ENCODE measurements around the gene CARD16.

CARD16 gene

DNA sequence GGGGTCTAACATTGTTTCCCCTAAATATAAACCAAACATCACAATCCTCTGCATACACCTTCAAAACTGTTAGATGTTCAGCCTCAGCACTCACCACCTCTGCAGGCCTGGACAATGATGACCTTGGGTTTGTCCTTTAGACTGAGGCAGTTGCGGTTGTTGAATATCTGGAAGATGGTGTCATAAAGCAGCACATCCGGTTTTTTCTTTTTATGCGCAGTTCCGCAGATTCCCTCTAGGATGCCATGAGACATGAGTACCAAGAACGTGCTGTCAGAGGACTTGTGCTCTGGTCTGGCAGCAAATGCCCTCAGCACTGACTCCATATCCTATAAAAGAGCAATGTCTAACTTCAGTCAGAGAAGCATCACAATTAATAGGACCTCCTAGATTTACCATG is 45.0 kb downstream of the CARD16 start:
- TF ChIP-seq, protein P1, sequence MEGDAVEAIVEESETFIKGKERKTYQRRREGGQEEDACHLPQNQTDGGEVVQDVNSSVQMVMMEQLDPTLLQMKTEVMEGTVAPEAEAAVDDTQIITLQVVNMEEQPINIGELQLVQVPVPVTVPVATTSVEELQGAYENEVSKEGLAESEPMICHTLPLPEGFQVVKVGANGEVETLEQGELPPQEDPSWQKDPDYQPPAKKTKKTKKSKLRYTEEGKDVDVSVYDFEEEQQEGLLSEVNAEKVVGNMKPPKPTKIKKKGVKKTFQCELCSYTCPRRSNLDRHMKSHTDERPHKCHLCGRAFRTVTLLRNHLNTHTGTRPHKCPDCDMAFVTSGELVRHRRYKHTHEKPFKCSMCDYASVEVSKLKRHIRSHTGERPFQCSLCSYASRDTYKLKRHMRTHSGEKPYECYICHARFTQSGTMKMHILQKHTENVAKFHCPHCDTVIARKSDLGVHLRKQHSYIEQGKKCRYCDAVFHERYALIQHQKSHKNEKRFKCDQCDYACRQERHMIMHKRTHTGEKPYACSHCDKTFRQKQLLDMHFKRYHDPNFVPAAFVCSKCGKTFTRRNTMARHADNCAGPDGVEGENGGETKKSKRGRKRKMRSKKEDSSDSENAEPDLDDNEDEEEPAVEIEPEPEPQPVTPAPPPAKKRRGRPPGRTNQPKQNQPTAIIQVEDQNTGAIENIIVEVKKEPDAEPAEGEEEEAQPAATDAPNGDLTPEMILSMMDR (conservative IDR thresholded peaks at IDR 0.05), result no peak
- H3K27ac ChIP-seq, result no peak overlapping the region

DNA sequence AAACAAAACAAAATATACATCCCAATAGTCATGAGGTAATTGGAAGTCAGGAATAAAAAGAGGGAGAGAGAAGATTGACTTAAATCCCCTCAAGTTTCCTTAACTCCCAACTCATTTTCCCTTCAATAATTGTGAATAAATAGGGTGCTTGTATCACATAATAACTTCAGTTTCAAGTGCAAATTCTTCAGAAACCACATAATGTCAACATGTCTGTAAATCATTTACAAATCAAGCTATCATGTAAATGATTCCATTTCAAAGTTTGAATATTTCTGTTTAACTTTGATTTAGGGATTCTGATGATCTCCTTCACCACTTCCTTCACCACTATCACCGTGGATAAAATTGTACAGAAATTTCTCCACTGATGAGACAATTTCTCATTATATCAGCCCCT is 45.4 kb downstream of the CARD16 start:
- no peak overlapping the region for H3K27ac ChIP-seq
- TF ChIP-seq, protein P1 (conservative IDR thresholded peaks at IDR 0.05), result no peak

- TF ChIP-seq, protein P1 (conservative IDR thresholded peaks at IDR 0.05), result peak; percentile 67
- no peak overlapping the region for H3K27ac ChIP-seq
These were observed 47.8 kb downstream of the CARD16 start for GRCh38 chr11:104997288-104997687.

DNA sequence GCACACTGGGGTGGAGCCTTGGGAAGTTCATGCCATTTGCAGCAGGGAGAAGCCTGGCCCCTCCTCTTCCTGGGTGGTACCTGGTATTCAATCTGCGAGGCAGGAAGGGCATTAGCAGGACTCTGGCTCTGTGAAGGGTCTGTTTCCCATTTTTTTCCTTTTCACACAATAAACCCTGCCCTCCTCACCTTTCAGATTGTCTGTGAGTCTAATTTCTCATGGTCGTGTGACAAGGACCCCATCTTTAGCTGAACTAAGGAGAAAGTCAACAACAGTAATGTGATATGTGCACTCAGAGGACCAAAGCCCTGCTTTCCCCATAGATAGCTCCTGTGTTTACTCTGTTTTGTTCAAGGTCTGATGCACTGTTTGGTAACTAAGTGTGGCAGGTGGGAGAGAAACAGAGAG is 50.1 kb downstream of the CARD16 start:
- no peak overlapping the region for H3K27ac ChIP-seq
- TF ChIP-seq, protein P1 (conservative IDR thresholded peaks at IDR 0.05), result no peak

DNA sequence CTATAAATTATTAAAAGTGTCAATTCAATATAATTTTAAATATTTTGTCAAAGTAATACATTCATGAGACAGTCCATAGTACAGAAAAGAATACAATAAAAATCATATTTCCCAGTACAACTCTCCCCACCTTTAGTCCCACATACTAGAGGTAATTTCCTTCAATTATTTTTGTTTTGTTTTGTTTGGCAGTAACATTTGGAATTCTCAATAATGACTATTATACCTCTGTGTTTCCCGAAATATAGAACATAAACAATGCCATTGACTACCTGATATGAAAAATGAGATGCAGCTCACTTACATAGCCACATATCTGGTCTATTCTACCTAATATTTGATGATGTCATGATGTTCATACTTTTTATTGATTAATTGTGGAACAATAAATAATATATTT is 52.4 kb downstream of the CARD16 start:
- TF ChIP-seq, protein P1 (conservative IDR thresholded peaks at IDR 0.05), result no peak

DNA sequence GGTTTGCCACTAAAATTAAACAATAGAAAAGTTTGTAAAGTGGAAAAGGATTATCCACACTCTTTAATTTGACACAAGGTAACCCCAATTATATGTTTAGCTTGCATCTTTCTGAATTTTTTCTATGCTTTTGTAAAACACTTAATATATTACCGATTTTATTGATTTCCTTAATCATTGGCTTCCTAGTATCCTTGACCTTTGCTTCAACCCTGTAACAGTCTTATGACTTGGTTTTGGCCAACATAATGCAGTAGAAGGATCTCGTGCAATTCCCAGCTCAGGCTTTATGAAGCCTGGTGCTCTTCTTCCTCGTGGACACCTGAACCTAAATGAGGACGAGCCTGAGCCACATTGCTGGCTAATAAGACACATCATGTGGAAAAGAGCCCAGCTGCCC is 53.1 kb downstream of the CARD16 start:
- no peak overlapping the region for H3K27ac ChIP-seq
- TF ChIP-seq, protein P1 (conservative IDR thresholded peaks at IDR 0.05), result no peak

More for the DNA sequence above, 52.4 kb downstream of the CARD16 start:
- no peak overlapping the region for H3K27ac ChIP-seq

Measured in VCaP (cell line).